Astrocyte (in vitro differentiated cells and primary cell): ENCODE measurements around the gene PTPRD. TPM values are rescaled to one million over a fixed set of nuclear protein-coding genes. Genes with fewer than 3 reads are reported as not detected.

Experiments
- DNase-seq: peaks from one replicate; pipeline ENCODE4 v3.0.0-alpha.2; 2010; ENCODE audit warnings: low read depth
- FAIRE-seq: peaks from 2 replicates; lab custom pipeline; 2011; peaks lifted over from hg19 to GRCh38; lab: Jason Lieb, UNC
- H2AFZ ChIP-seq: 2 replicates; pipeline ENCODE4 v1.6.0; 2012; ENCODE audit warnings: low read depth, low read length, inconsistent platforms
- H3K27ac ChIP-seq: 2 replicates; pipeline ENCODE4 v1.5.1; 2011; ENCODE audit warnings: low read depth, low read length, inconsistent platforms
- H3K27me3 ChIP-seq: 2 replicates; pipeline ENCODE4 v1.6.0; 2011; ENCODE audit warnings: low read length, inconsistent platforms; ENCODE audit not compliant: insufficient read depth
- H3K36me3 ChIP-seq: 2 replicates; pipeline ENCODE4 v1.5.1; 2011; ENCODE audit warnings: low read length, inconsistent platforms; ENCODE audit not compliant: insufficient read depth
- H3K4me1 ChIP-seq: 2 replicates; pipeline ENCODE4 v1.5.1; 2011; ENCODE audit warnings: low read length, inconsistent platforms; ENCODE audit not compliant: insufficient read depth
- H3K4me2 ChIP-seq: 2 replicates; pipeline ENCODE4 v1.6.0; 2012; ENCODE audit warnings: low read length, inconsistent platforms
- H3K4me3 ChIP-seq: 2 replicates; pipeline ENCODE4 v1.5.1; 2011; ENCODE audit warnings: low read depth, mild to moderate bottlenecking, low read length, inconsistent platforms; ENCODE audit not compliant: insufficient read depth
- H3K79me2 ChIP-seq: 2 replicates; pipeline ENCODE4 v1.6.0; 2012; ENCODE audit warnings: mild to moderate bottlenecking, low read length, inconsistent platforms; ENCODE audit not compliant: insufficient read depth
- H3K9ac ChIP-seq: 2 replicates; pipeline ENCODE4 v1.6.0; 2012; ENCODE audit warnings: mild to moderate bottlenecking, low read length, inconsistent platforms
- H3K9me3 ChIP-seq: 2 replicates; pipeline ENCODE4 v1.5.1; 2012; ENCODE audit warnings: low read depth, mild to moderate bottlenecking, low read length, inconsistent platforms; ENCODE audit not compliant: insufficient read depth
- H4K20me1 ChIP-seq: 2 replicates; pipeline ENCODE4 v1.6.0; 2012; ENCODE audit warnings: low read length, inconsistent platforms; ENCODE audit not compliant: insufficient read depth
- H3K27ac Mint-ChIP-seq: one replicate; pipeline ENCODE4 v1.8.0; 2021; ENCODE audit warnings: mild to moderate bottlenecking, mixed read lengths; ENCODE audit not compliant: unreplicated experiment
- H3K27me3 Mint-ChIP-seq: one replicate; pipeline ENCODE4 v1.8.0; 2021; ENCODE audit warnings: low read depth, mixed read lengths; ENCODE audit not compliant: unreplicated experiment
- H3K36me3 Mint-ChIP-seq: one replicate; pipeline ENCODE4 v1.8.0; 2021; ENCODE audit warnings: low read depth, mixed read lengths; ENCODE audit not compliant: unreplicated experiment
- H3K4me1 Mint-ChIP-seq: one replicate; pipeline ENCODE4 v1.8.0; 2021; ENCODE audit warnings: low read depth, mixed read lengths; ENCODE audit not compliant: unreplicated experiment
- H3K4me3 Mint-ChIP-seq: one replicate; pipeline ENCODE4 v1.8.0; 2021; ENCODE audit warnings: mild to moderate bottlenecking, moderate library complexity, mixed read lengths; ENCODE audit not compliant: unreplicated experiment
- H3K9me3 Mint-ChIP-seq: one replicate; pipeline ENCODE4 v1.8.0; 2021; ENCODE audit warnings: mild to moderate bottlenecking, mixed read lengths; ENCODE audit not compliant: unreplicated experiment
- EZH2 ChIP-seq: IDR thresholded peaks from 2 replicates; pipeline ENCODE4 v1.6.1; 2012; ENCODE audit warnings: mild to moderate bottlenecking, low read length, inconsistent platforms; ENCODE audit not compliant: insufficient read depth
- total RNA-seq: library from RNA; stranded (reverse); gene quantifications from 2 replicates; pipeline ENCODE4 v1.2.1, GENCODE V29; 2021
- TF ChIP-seq, protein P1 (sequence below): IDR thresholded peaks from 2 replicates; pipeline ENCODE4 v1.5.1; 2011; ENCODE audit warnings: low read depth, mild to moderate bottlenecking, inconsistent platforms, low read length, moderate library complexity; ENCODE audit not compliant: insufficient read depth

Gene PTPRD
- total RNA-seq, 1 donor from 2014 or later: 88.1 TPM

DNA sequence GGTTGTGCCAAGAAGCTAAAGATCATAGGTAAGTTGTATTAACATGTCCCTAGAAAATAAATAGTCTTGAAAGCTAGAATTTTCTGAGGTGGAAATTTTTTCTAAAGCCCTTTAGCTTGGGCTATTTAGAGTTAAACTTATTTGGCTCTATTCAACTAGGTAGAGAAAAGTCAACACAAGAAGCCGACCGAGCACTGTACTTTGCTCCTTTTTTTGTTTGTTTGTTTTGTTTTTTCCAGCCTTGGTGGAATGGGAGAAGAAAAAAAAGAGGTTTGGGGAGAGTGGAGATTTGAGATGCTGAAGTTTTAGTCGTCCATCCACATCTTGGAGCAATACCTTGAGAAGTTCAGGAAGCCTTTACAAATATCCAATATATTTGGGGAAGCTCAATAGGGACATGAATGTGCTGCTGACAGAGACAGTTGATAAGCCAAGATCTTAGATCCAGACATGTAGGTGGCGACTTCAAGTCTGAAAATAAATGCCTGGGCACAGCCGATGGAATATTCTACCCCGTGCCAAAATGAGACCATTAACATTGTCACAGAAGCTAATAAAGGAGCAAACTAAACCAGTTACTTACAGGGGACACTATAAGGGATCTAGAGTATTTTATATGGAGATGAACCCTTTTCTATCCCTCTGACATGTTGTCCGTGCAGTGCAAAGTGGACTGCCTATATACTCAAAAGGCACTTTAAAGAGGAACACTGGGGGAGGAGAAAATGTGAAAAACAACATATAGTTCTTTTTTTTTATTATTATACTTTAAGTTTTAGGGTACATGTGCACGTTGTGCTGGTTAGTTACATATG lies 466.1 kb downstream of the PTPRD start:
- no peaks in the 10 kb centered on the region for H3K79me2 ChIP-seq
- Mint-ChIP-seq H3K4me1 (no peaks in the 10 kb centered on the region), H3K4me3 (no peak overlapping the region), H3K27me3 (no peaks in the 10 kb centered on the region), H3K36me3 (no peaks in the 10 kb centered on the region), H3K27ac (no peak overlapping the region), H3K9me3 (no peaks in the 10 kb centered on the region)
- H2AFZ ChIP-seq: no peak overlapping the region
- H3K36me3 ChIP-seq: no peaks in the 10 kb centered on the region
- DNase-seq (no peak), FAIRE-seq (no peak)
- no peaks in the 10 kb centered on the region for H3K4me1 ChIP-seq
- no peak overlapping the region for H3K4me3 ChIP-seq
- no peaks in the 10 kb centered on the region for H4K20me1 ChIP-seq
- TF ChIP-seq, protein P1, sequence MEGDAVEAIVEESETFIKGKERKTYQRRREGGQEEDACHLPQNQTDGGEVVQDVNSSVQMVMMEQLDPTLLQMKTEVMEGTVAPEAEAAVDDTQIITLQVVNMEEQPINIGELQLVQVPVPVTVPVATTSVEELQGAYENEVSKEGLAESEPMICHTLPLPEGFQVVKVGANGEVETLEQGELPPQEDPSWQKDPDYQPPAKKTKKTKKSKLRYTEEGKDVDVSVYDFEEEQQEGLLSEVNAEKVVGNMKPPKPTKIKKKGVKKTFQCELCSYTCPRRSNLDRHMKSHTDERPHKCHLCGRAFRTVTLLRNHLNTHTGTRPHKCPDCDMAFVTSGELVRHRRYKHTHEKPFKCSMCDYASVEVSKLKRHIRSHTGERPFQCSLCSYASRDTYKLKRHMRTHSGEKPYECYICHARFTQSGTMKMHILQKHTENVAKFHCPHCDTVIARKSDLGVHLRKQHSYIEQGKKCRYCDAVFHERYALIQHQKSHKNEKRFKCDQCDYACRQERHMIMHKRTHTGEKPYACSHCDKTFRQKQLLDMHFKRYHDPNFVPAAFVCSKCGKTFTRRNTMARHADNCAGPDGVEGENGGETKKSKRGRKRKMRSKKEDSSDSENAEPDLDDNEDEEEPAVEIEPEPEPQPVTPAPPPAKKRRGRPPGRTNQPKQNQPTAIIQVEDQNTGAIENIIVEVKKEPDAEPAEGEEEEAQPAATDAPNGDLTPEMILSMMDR: no peak
- no peak for TF ChIP-seq EZH2
- H3K4me2 ChIP-seq: no peak overlapping the region
- H3K9ac ChIP-seq: no peak overlapping the region
- no peak overlapping the region for H3K27ac ChIP-seq
- no peaks in the 10 kb centered on the region for H3K27me3 ChIP-seq
- H3K9me3 ChIP-seq: no peaks in the 10 kb centered on the region

DNA sequence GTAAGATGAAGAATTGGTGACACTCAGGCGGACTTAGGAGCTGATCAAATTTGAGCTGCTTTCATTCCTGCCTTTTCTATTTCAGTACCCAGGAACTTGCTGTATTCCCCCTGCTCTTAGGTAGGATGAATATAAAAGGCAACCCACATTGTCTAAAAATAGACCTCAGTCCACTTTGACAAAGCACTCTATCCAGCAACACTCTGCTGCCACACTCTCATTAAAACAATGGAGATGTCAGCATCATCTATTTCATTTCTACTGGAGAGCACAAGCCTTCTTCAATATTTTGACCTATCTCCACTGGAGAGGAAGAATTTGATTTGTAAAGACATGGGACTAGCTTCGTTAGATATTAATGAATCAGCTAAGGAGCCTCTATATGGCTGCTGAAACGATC lies 468.4 kb downstream of the PTPRD start:
- Histone ChIP-seq H4K20me1 (no peaks in the 10 kb centered on the region), H3K27ac (no peak overlapping the region), H3K9ac (no peak overlapping the region), H3K4me3 (no peak overlapping the region), H3K27me3 (no peaks in the 10 kb centered on the region), H3K79me2 (no peaks in the 10 kb centered on the region), H3K4me1 (no peaks in the 10 kb centered on the region), H3K9me3 (no peaks in the 10 kb centered on the region), H3K36me3 (no peaks in the 10 kb centered on the region), H2AFZ (no peak overlapping the region), H3K4me2 (no peak overlapping the region)
- Mint-ChIP-seq H3K9me3 (peaks cover 3% of the 10 kb centered on the region), H3K4me3 (no peak overlapping the region), H3K36me3 (no peaks in the 10 kb centered on the region), H3K27ac (no peak overlapping the region), H3K4me1 (no peaks in the 10 kb centered on the region), H3K27me3 (no peaks in the 10 kb centered on the region)
- FAIRE-seq (no peak), DNase-seq (no peak)
- no peak for TF ChIP-seq EZH2
- TF ChIP-seq, protein P1: no peak

- FAIRE-seq: no peak
- no peak overlapping the region for H3K27ac Mint-ChIP-seq
- H3K79me2 ChIP-seq: no peaks in the 10 kb centered on the region
- H2AFZ ChIP-seq: no peak overlapping the region
- H4K20me1 ChIP-seq: no peaks in the 10 kb centered on the region
- H3K27ac ChIP-seq: no peak overlapping the region
- H3K4me3 Mint-ChIP-seq: no peak overlapping the region
- H3K4me2 ChIP-seq: no peak overlapping the region
- H3K4me1 ChIP-seq: no peaks in the 10 kb centered on the region
- no peaks in the 10 kb centered on the region for H3K4me1 Mint-ChIP-seq
- H3K9me3 Mint-ChIP-seq: peaks cover 3% of the 10 kb centered on the region
- peaks cover 4% of the 10 kb centered on the region for H3K27me3 ChIP-seq
- no peak overlapping the region for H3K4me3 ChIP-seq
- no peak for DNase-seq
- no peak overlapping the region for H3K9ac ChIP-seq
- TF ChIP-seq EZH2: no peak
- TF ChIP-seq, protein P1: no peak
- no peaks in the 10 kb centered on the region for H3K27me3 Mint-ChIP-seq
- no peaks in the 10 kb centered on the region for H3K9me3 ChIP-seq
- no peaks in the 10 kb centered on the region for H3K36me3 ChIP-seq
- peaks cover 2% of the 10 kb centered on the region for H3K36me3 Mint-ChIP-seq
Measured at GRCh38 chr9:10135553-10135952, 477.2 kb downstream of the PTPRD start.
